MM.1S (cell line): ENCODE measurements around the gene CMBL.

Source experiments
- DNase-seq: peaks from one replicate; pipeline ENCODE4 v3.0.0-alpha.2; 2015
- H2AFZ ChIP-seq: fragments of 300-600 bp; sonication (generic); 2 replicates; pipeline ENCODE4 v1.6.0; 2016; ENCODE audit warnings: antibody characterized with exemption, low read length
- H3F3A ChIP-seq: fragments of 300-600 bp; sonication (generic); 2 replicates; pipeline ENCODE4 v1.6.1; 2016; ENCODE audit warnings: mild to moderate bottlenecking, antibody characterized with exemption, low read length, moderate library complexity, mixed read lengths; ENCODE audit not compliant: insufficient read depth
- H3K27ac ChIP-seq: fragments of 300-600 bp; sonication (generic); 2 replicates; pipeline ENCODE4 v1.5.1; 2016; ENCODE audit warnings: mild to moderate bottlenecking, low read length
- H3K27me3 ChIP-seq: fragments of 300-600 bp; sonication (generic); replicated peaks from 2 replicates; pipeline ENCODE4 v1.6.0; 2016; ENCODE audit warnings: low read length; ENCODE audit not compliant: insufficient read depth
- H3K36me3 ChIP-seq: fragments of 300-600 bp; sonication (generic); replicated peaks from 2 replicates; pipeline ENCODE4 v1.6.1; 2016; ENCODE audit warnings: mild to moderate bottlenecking, low read length, mixed read lengths; ENCODE audit not compliant: insufficient read depth
- H3K4me1 ChIP-seq: fragments of 300-600 bp; sonication (generic); 2 replicates; pipeline ENCODE4 v1.6.1; 2016; ENCODE audit warnings: low read length, mixed read lengths
- H3K4me2 ChIP-seq: fragments of 300-600 bp; sonication (generic); 2 replicates; pipeline ENCODE4 v1.6.0; 2016; ENCODE audit warnings: low read depth, low read length
- H3K4me3 ChIP-seq: fragments of 300-600 bp; sonication (generic); 2 replicates; pipeline ENCODE4 v1.5.1; 2016; ENCODE audit warnings: low read length, mixed read lengths
- H3K79me2 ChIP-seq: fragments of 300-600 bp; sonication (generic); 2 replicates; pipeline ENCODE4 v1.6.1; 2016; ENCODE audit warnings: mixed run types, low read length, mixed read lengths
- H3K9ac ChIP-seq: fragments of 300-600 bp; sonication (generic); 2 replicates; pipeline ENCODE4 v1.6.1; 2016; ENCODE audit warnings: low read length, mixed read lengths
- H3K9me2 ChIP-seq: fragments of 300-600 bp; sonication (generic); replicated peaks from 2 replicates; pipeline ENCODE4 v1.6.1; 2016; ENCODE audit warnings: mild to moderate bottlenecking, low read length, mixed read lengths; ENCODE audit not compliant: insufficient read depth
- H3K9me3 ChIP-seq: fragments of 300-600 bp; sonication (generic); replicated peaks from 2 replicates; pipeline ENCODE4 v1.6.1; 2016; ENCODE audit warnings: mild to moderate bottlenecking, low read length, mixed read lengths; ENCODE audit not compliant: insufficient read depth
- H4K20me1 ChIP-seq: fragments of 300-600 bp; sonication (generic); 2 replicates; pipeline ENCODE4 v1.6.1; 2016; ENCODE audit warnings: mild to moderate bottlenecking, low read length, moderate library complexity, mixed read lengths; ENCODE audit not compliant: insufficient read depth
- CTCF ChIP-seq: fragments of 300-600 bp; sonication (generic); IDR thresholded peaks from 2 replicates; pipeline ENCODE4 v1.5.1; 2016; ENCODE audit warnings: antibody characterized with exemption, low read length, mixed read lengths
- EZH2 ChIP-seq: fragments of 300-600 bp; sonication (generic); optimal IDR thresholded peaks from 2 replicates; pipeline ENCODE3; 2017; ENCODE audit warnings: low read depth, mild to moderate bottlenecking, antibody characterized with exemption, low read length, mixed read lengths
- EZH2phosphoT487 ChIP-seq: fragments of 300-600 bp; sonication (generic); IDR thresholded peaks from 2 replicates; pipeline ENCODE4 v1.6.1; 2018; ENCODE audit warnings: antibody characterized with exemption, low read length

Gene CMBL

GRCh38 chr5:10307206-10308148 lies at the start of gene CMBL:
CMBL (minus strand) TSS chr5:10307902; CDS start chr5:10290762, 17,140 bp downstream.
- H2AFZ ChIP-seq: peak within 1 kb of the TSS; percentile 99
- H3K27me3 ChIP-seq: no peaks in the 10 kb centered on the region
- DNase-seq: peak; percentile 55
- H3K9ac ChIP-seq: peak within 1 kb of the TSS; percentile 75
- H3K36me3 ChIP-seq: no peaks in the 10 kb centered on the region
- H3K9me3 ChIP-seq: no peaks in the 10 kb centered on the region
- peaks cover 12% of the 10 kb centered on the region for H3K4me1 ChIP-seq
- peak within 1 kb of the TSS; percentile 97 for H3K4me3 ChIP-seq
- H3F3A ChIP-seq: 0 out of 2 replicates have a peak, but pooled peaks cover 4% of the 10 kb centered on the region
- TF ChIP-seq EZH2 (no peak), EZH2phosphoT487 (no peak), CTCF (no peak)
- no peaks in the 10 kb centered on the region for H3K9me2 ChIP-seq
- no peaks in the 10 kb centered on the region for H4K20me1 ChIP-seq
- H3K79me2 ChIP-seq: no peaks in the 10 kb centered on the region
- H3K4me2 ChIP-seq: peak within 1 kb of the TSS; percentile 83
- H3K27ac ChIP-seq: no peak within 1 kb of the TSS

- H2AFZ ChIP-seq: no peak overlapping the region
- peak overlapping the region; percentile 88 for H3K9ac ChIP-seq
- TF ChIP-seq EZH2phosphoT487 (no peak), EZH2 (no peak), CTCF (no peak)
- H4K20me1 ChIP-seq: peaks cover 29% of the 10 kb centered on the region
- peak overlapping the region; percentile 99 for H3K27ac ChIP-seq
- H3K9me2 ChIP-seq: no peaks in the 10 kb centered on the region
- peaks cover 21% of the 10 kb centered on the region for H3F3A ChIP-seq
- H3K4me1 ChIP-seq: peaks cover 13% of the 10 kb centered on the region; the same call in 1 of the 2 replicates
- H3K4me3 ChIP-seq: peak overlapping the region; percentile 81
- no peaks in the 10 kb centered on the region for H3K27me3 ChIP-seq
- H3K36me3 ChIP-seq: no peaks in the 10 kb centered on the region; the same call in 1 of the 2 replicates
- DNase-seq: peak; percentile 86
- H3K4me2 ChIP-seq: peak overlapping the region; percentile 81
- H3K79me2 ChIP-seq: peaks cover 69% of the 10 kb centered on the region
- no peaks in the 10 kb centered on the region for H3K9me3 ChIP-seq
Observed at GRCh38 chr5:10355071-10355889, 47.6 kb upstream of the CMBL start.

GRCh38 chr5:10354048-10354872 lies 46.6 kb upstream of the CMBL start:
- TF ChIP-seq EZH2: no peak
- no peak for TF ChIP-seq EZH2phosphoT487
- TF ChIP-seq CTCF: no peak
- Histone ChIP-seq H3K36me3 (no peaks in the 10 kb centered on the region; the same call in 1 of the 2 replicates), H3K4me2 (peak overlapping the region; percentile 81), H3K27me3 (no peaks in the 10 kb centered on the region), H3K4me3 (peak overlapping the region; percentile 81), H3K4me1 (peaks cover 13% of the 10 kb centered on the region; the same call in 1 of the 2 replicates), H2AFZ (no peak overlapping the region), H3K27ac (peak overlapping the region; percentile 99), H3K9me3 (no peaks in the 10 kb centered on the region), H3K79me2 (peaks cover 59% of the 10 kb centered on the region), H4K20me1 (peaks cover 28% of the 10 kb centered on the region), H3F3A (peaks cover 21% of the 10 kb centered on the region), H3K9me2 (no peaks in the 10 kb centered on the region), H3K9ac (peak overlapping the region; percentile 88)
- DNase-seq: peak; percentile 50
